ENCODE results near the gene NTM.

DNA sequence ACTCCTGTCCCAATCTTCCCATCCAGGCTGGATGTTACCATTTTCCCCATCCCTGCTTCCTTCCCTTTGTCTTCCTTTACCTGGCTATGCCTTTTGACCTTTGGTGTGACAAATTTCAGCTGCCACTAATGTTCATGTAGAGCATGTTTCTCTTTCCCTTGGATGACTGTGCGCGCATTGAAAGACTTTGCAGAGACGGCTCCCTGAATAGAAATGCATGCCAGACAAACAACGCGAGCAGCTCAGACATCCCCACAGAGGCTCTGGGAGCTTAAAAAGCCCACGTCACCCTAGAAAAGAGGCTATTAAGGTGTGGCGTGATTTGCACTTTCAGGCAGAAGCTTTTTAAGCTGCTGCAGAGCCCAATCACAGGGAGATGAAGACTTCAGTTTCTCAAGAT lies 202.0 kb downstream of the NTM start:
- TF ChIP-seq, protein P1, sequence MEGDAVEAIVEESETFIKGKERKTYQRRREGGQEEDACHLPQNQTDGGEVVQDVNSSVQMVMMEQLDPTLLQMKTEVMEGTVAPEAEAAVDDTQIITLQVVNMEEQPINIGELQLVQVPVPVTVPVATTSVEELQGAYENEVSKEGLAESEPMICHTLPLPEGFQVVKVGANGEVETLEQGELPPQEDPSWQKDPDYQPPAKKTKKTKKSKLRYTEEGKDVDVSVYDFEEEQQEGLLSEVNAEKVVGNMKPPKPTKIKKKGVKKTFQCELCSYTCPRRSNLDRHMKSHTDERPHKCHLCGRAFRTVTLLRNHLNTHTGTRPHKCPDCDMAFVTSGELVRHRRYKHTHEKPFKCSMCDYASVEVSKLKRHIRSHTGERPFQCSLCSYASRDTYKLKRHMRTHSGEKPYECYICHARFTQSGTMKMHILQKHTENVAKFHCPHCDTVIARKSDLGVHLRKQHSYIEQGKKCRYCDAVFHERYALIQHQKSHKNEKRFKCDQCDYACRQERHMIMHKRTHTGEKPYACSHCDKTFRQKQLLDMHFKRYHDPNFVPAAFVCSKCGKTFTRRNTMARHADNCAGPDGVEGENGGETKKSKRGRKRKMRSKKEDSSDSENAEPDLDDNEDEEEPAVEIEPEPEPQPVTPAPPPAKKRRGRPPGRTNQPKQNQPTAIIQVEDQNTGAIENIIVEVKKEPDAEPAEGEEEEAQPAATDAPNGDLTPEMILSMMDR (conservative IDR thresholded peaks at IDR 0.05): no peak
- no peak for TF ChIP-seq ZFX (IDR thresholded peaks at IDR 0.05)

Measured in C4-2B (cell line).